HepG2 (cell line): ENCODE measurements around the gene SUOX. TPM values are rescaled to one million over a fixed set of nuclear protein-coding genes. Genes with fewer than 3 reads are reported as not detected.

Source experiments
- AFF4 ChIP-seq: sonication (generic); formaldehyde crosslinking; IDR thresholded peaks from 2 replicates; pipeline ENCODE4 v1.4.0; 2020; ENCODE audit warnings: missing genetic modification reagents
- ARID5B ChIP-seq: IDR thresholded peaks from 2 replicates; pipeline ENCODE4 v1.4.0; 2020; ENCODE audit warnings: mild to moderate bottlenecking, missing genetic modification reagents
- DRAP1 ChIP-seq: IDR thresholded peaks from 2 replicates; pipeline ENCODE4 v1.6.1; 2016; ENCODE audit warnings: missing genetic modification reagents, missing compliant biosample characterization
- ESRRA ChIP-seq: sonication (generic); formaldehyde crosslinking; IDR thresholded peaks from 2 replicates; pipeline ENCODE4 v1.5.1; 2020; ENCODE audit warnings: mild to moderate bottlenecking, low read depth, missing genetic modification reagents
- HOMEZ ChIP-seq: IDR thresholded peaks from 2 replicates; pipeline ENCODE4 v1.6.1; 2016; ENCODE audit warnings: low read depth
- NR2F1 ChIP-seq, 2 experiments: fragments of 450-650 bp in 1 of 2; formaldehyde crosslinking in 1 of 2; IDR thresholded peaks; 2 replicates each; pipeline versions ENCODE4 v1.5.0 to v1.6.1; 2016 to 2020; ENCODE audit warnings: mild to moderate bottlenecking in 1 of 2, missing compliant biosample characterization in 1 of 2, missing genetic modification reagents in 1 of 2, moderate library complexity in 1 of 2
- RXRB ChIP-seq: IDR thresholded peaks from 2 replicates; pipeline ENCODE4 v1.6.1; 2016; ENCODE audit warnings: borderline replicate concordance, missing genetic modification reagents, missing compliant biosample characterization
- SAP130 ChIP-seq: IDR thresholded peaks from 2 replicates; pipeline ENCODE4 v1.6.1; 2016; ENCODE audit warnings: low read depth
- ZNF121 ChIP-seq: sonication (generic); formaldehyde crosslinking; IDR thresholded peaks from 2 replicates; pipeline ENCODE4 v1.5.0; 2020; ENCODE audit warnings: mild to moderate bottlenecking, missing genetic modification reagents
- ZNF770 ChIP-seq: sonication (generic); formaldehyde crosslinking; IDR thresholded peaks from 2 replicates; pipeline ENCODE4 v1.5.0; 2020; ENCODE audit warnings: mild to moderate bottlenecking, missing genetic modification reagents
- polyA plus RNA-seq, 8 experiments: library from polyadenylated mRNA; depleted of rRNA in 3 of 8; stranded (reverse) in 7 of 8; unstranded in 1 of 8; fragments of >200 nt; fragmentation: Illumina TruSeq in 4 of 8; extraction: Trizol in 4 of 8; gene quantifications; 2 replicates each; pipeline versions ENCODE4 v1.2.1 to v1.2.3, GENCODE V29; 2011 to 2016; ENCODE audit warnings: low read depth in 4 of 8, missing spikeins in 1 of 8, mixed read lengths in 1 of 8; ENCODE audit not compliant: insufficient read depth in 1 of 8
- total RNA-seq, 5 experiments: library from RNA; depleted of rRNA; stranded (reverse); fragments of >200 nt; fragmentation: Illumina TruSeq; extraction: Trizol; gene quantifications; 2 replicates each; pipeline ENCODE4 v1.2.3, GENCODE V29; 2016; ENCODE audit warnings: low read depth in 1 of 5
- TF ChIP-seq, protein P1 (sequence below): sonication (generic); formaldehyde crosslinking; IDR thresholded peaks from 2 replicates; pipeline ENCODE4 v1.5.0; 2020; ENCODE audit warnings: mild to moderate bottlenecking, missing genetic modification reagents, borderline replicate concordance

Gene SUOX
- total and polyA plus RNA-seq, 2 of the 13 experiments (the other 11 are each of a cell fraction or from before 2014, with no cell fraction given): 23.9 to 25.9 TPM

DNA sequence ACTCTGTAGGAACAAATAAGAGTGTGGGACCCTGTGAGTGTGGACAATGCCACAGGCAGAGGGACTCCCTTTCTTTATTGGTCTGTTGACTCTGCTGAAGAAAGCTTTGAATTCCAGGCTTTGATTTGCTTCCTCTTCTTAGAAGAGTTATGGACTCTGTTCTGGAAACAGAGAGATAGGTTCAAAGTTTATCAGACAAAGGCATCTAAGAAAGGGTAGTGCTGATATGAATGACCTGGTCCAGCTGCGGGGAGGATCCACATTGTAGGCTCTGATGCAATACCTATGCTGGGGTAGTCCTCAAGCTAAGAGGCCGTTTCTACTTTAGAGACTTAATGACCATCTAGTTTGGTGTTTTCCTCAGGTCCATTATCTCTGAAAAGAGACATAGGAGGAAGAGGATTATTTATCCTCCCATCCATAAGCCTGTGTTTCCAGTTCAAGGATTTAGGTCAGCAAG lies 13.1 kb downstream of the SUOX start (continued):
- TF ChIP-seq, protein P1, sequence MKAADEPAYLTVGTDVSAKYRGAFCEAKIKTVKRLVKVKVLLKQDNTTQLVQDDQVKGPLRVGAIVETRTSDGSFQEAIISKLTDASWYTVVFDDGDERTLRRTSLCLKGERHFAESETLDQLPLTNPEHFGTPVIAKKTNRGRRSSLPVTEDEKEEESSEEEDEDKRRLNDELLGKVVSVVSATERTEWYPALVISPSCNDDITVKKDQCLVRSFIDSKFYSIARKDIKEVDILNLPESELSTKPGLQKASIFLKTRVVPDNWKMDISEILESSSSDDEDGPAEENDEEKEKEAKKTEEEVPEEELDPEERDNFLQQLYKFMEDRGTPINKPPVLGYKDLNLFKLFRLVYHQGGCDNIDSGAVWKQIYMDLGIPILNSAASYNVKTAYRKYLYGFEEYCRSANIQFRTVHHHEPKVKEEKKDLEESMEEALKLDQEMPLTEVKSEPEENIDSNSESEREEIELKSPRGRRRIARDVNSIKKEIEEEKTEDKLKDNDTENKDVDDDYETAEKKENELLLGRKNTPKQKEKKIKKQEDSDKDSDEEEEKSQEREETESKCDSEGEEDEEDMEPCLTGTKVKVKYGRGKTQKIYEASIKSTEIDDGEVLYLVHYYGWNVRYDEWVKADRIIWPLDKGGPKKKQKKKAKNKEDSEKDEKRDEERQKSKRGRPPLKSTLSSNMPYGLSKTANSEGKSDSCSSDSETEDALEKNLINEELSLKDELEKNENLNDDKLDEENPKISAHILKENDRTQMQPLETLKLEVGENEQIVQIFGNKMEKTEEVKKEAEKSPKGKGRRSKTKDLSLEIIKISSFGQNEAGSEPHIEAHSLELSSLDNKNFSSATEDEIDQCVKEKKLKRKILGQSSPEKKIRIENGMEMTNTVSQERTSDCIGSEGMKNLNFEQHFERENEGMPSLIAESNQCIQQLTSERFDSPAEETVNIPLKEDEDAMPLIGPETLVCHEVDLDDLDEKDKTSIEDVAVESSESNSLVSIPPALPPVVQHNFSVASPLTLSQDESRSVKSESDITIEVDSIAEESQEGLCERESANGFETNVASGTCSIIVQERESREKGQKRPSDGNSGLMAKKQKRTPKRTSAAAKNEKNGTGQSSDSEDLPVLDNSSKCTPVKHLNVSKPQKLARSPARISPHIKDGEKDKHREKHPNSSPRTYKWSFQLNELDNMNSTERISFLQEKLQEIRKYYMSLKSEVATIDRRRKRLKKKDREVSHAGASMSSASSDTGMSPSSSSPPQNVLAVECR (CRISPR knock-in tag): peak; percentile 24; the same call in 1 of the 2 replicates
- TF ChIP-seq ESRRA (CRISPR knock-in tag): peak; percentile 81; the same call in 1 of the 2 replicates
- peak; percentile 94 for TF ChIP-seq ARID5B (CRISPR knock-in tag)
- TF ChIP-seq AFF4 (CRISPR knock-in tag): no peak
- TF ChIP-seq DRAP1 (CRISPR knock-in tag): peak; percentile 34; the same call in 1 of the 2 replicates
- TF ChIP-seq ZNF121 (CRISPR knock-in tag): peak; percentile 48; the same call in 1 of the 2 replicates
- 0 out of 2 replicates have a peak, but pooled peaks have one; percentile 23 for TF ChIP-seq HOMEZ
- 0 out of 2 replicates have a peak, but pooled peaks have one; percentile 27 for TF ChIP-seq ZNF770 (CRISPR knock-in tag)
- peak; percentile 58; the same call in 1 of the 2 replicates for TF ChIP-seq RXRB (CRISPR knock-in tag)
- TF ChIP-seq SAP130: peak; percentile 77
- TF ChIP-seq NR2F1 (CRISPR knock-in tag; IDR thresholded peaks at IDR 0.05): peak; percentile 66 to 73
